ENCODE measurements around the gene APP.
A peak's percentile ranks its signal among the peaks of the same experiment; 100 is the strongest.

APP gene

DNA sequence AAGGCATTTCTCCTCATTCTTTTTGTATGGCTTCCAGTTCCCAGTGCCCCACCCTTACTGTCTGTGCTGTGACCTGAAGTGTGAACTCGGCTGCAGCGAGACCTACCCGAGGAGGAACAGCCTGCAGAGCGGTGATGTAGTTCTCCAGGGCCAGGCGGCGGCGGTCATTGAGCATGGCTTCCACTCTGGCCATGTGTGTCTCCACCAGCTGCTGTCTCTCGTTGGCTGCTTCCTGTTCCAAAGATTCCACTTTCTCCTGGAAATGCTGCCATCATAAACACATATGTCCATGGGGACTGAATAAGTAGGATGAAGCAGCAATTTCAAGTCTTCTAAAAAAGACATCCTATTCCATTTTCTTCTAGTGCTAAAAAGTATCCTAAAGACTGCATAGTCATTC, 195.6 kb downstream of the APP start:
- H3K27ac ChIP-seq: peak overlapping the region in 1 of 2 donors; percentile 32
- DNase-seq (ENCODE audit: low spot score): no peak
- TF ChIP-seq, protein P1, sequence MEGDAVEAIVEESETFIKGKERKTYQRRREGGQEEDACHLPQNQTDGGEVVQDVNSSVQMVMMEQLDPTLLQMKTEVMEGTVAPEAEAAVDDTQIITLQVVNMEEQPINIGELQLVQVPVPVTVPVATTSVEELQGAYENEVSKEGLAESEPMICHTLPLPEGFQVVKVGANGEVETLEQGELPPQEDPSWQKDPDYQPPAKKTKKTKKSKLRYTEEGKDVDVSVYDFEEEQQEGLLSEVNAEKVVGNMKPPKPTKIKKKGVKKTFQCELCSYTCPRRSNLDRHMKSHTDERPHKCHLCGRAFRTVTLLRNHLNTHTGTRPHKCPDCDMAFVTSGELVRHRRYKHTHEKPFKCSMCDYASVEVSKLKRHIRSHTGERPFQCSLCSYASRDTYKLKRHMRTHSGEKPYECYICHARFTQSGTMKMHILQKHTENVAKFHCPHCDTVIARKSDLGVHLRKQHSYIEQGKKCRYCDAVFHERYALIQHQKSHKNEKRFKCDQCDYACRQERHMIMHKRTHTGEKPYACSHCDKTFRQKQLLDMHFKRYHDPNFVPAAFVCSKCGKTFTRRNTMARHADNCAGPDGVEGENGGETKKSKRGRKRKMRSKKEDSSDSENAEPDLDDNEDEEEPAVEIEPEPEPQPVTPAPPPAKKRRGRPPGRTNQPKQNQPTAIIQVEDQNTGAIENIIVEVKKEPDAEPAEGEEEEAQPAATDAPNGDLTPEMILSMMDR (IDR thresholded peaks at IDR 0.05): no peak
- no peak overlapping the region for H3K4me3 ChIP-seq

DNA sequence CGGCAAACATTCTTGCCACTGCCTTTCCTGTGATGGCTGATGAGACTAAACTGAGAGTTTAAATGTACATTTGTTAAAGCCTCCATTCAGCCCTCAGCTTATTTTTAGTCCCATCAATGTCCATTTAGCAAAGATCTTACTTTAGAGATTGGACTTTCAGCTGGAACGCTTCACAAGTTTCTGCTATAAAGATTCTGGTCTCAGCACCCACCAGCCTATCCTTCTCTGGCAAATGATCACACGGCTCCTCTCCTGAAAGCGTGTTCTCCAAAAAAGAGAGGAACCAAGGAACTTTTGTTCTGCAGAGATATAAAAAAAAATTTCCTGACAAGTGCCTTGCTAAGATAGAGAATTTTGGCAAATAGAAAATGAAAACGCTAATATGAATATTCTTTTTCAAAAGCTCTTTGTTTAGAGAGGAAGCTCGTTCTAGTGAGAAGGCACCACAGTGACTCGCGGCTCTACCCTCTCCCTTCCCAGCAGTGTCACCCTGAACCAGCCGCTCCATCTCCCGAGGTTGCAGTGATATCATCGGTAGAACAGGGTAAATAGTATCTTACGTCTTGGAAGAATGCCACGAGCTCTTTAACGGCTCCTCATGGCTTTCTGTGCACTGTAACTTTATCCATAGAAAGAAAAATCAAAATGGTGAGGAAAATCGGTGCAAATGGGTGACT, 200.2 kb downstream of the APP start:
- H3K27ac ChIP-seq: peak overlapping the region in 1 of 2 donors; percentile 20
- TF ChIP-seq, protein P1 (IDR thresholded peaks at IDR 0.05): no peak
- DNase-seq (ENCODE audit: low spot score): no peak

GRCh38 chr21:25967901-25968438, 202.6 kb downstream of the APP start:
- Histone ChIP-seq H3K4me3 (no peak overlapping the region), H3K27ac (peak overlapping the region in 1 of 2 donors; percentile 17)
- TF ChIP-seq, protein P1 (IDR thresholded peaks at IDR 0.05): no peak
- DNase-seq (ENCODE audit: low spot score): no peak

More for the DNA sequence above, 200.2 kb downstream of the APP start:
- no peak overlapping the region for H3K4me3 ChIP-seq

GRCh38 chr21:25967181-25967900, 203.2 kb downstream of the APP start:
- no peak for DNase-seq (ENCODE audit: low spot score)
- TF ChIP-seq, protein P1 (IDR thresholded peaks at IDR 0.05): no peak
- H3K27ac ChIP-seq: peak overlapping the region in 1 of 2 donors; percentile 17
- H3K4me3 ChIP-seq: no peak overlapping the region

DNA sequence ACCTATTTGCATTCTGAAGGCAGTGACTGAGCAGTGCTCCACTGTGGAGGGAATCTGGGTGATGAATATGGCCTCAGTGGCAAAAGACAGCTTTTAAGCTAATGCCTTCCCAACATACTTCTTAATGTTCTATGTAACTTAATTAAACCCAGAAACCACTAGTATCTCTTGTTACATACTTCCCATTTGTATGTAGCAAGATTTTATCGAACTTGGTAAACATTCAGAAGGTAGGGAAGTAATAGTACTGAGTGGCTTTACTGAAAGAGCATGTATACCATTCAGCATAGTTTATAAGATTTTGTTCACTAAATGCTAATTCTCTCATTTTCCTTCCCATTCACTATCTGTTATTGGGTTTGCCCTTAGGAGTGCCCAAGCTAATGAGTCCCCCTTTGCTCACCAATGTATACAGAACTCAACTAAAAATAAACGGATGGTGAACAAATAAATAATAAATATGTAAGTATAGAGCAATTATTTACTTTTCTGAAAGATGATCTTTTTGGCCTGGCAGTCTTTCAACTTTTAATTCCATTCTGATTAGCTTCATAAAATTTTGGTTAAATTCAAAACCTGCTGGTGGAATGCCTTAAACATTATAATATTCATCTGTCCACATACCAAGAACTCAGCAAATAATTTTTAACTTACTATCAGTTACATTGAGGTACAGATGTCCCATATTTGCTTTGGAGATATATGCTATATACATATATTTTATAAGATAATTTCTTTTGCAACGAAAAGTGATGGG, 204.4 kb downstream of the APP start:
- peak overlapping the region in 1 of 2 donors; percentile 45 for H3K27ac ChIP-seq
- TF ChIP-seq, protein P1 (IDR thresholded peaks at IDR 0.05): no peak
- no peak for DNase-seq (ENCODE audit: low spot score)
- no peak overlapping the region for H3K4me3 ChIP-seq

DNA sequence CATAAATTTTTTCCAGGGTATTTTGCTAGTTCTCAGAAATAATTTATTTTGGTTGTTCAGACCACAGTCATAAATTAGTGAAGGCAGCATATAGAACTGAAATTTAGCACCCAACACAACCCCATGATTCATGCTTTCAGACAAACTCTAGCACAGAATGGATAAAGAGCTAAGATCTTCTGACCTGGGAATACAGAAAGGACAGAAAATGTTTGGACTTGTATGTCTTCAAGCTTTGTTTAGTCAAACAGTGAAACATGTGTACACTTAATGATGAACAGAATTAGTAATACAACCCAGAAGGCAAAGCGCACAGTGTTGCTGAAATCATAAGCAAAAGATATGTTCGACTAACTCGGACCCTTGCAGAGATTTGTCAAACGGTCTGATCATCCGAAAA, 205.6 kb downstream of the APP start:
- H3K27ac ChIP-seq: peak overlapping the region in 1 of 2 donors; percentile 44

More for the DNA sequence above, 205.6 kb downstream of the APP start:
- TF ChIP-seq, protein P1 (IDR thresholded peaks at IDR 0.05): no peak
- H3K4me3 ChIP-seq: no peak overlapping the region
- no peak for DNase-seq (ENCODE audit: low spot score)
